SH-SY5Y (cell line): ENCODE results near the gene BMPR1B.

Source experiments
- GATA2 ChIP-seq: IDR thresholded peaks from 2 replicates; pipeline ENCODE4 v1.6.1; 2011; ENCODE audit warnings: mild to moderate bottlenecking, low read depth, low read length
- GATA3 ChIP-seq: IDR thresholded peaks from 2 replicates; pipeline ENCODE4 v1.6.1; 2011; ENCODE audit warnings: low read depth, mild to moderate bottlenecking, low read length, moderate library complexity

DNA sequence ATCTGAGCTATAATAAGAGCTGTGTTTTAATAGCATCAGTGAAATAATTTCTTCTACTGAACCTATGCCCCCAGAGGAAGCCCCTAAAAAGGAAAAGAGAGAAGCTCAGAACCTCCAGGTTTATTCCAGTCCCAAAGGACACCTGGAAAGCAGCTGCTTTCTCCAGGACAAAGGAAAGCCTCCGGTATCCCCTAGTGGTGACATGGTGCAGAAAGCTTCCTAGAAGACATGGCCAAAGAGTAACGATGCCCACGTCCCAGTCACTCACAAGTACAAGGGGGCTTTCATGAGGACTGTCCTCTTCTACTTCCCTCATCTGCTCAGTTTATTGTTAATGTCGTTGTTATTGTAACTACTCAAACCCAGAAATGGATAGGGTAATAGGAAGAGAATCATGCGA is 447.1 kb downstream of the BMPR1B start:
- TF ChIP-seq GATA3 (no peak), GATA2 (no peak)
